CD4-positive, CD25-positive, alpha-beta regulatory T cell (primary cell): ENCODE data around the gene CYP2W1. TPM values are rescaled to one million over a fixed set of nuclear protein-coding genes. Genes with fewer than 3 reads are reported as not detected.

Experiments used
- ATAC-seq, 2 donors: fragments of 150-1000 bp; cut with Tn5 transposase; one replicate each; pipeline ENCODE4 v1.10.0; 2021; ENCODE audit warnings: low read depth in 2 of 2, moderate number of reproducible peaks in 2 of 2, moderate library complexity in 1 of 2
- DNase-seq, 3 donors: peaks; one replicate each; pipeline versions ENCODE4 v3.0.0 to v3.0.0-alpha.2; 2012 to 2022; ENCODE audit warnings: mixed read lengths in 1 of 3
- H3K27ac ChIP-seq: one replicate; pipeline ENCODE4 v1.7.0; 2013; ENCODE audit warnings: mild to moderate bottlenecking, low read length; ENCODE audit not compliant: insufficient read depth, poor library complexity, severe bottlenecking
- H3K27me3 ChIP-seq: one replicate; pipeline ENCODE4 v1.7.0; 2013; ENCODE audit warnings: low read length; ENCODE audit not compliant: control insufficient read depth, insufficient read depth
- H3K36me3 ChIP-seq: one replicate; pipeline ENCODE4 v1.7.0; 2013; ENCODE audit warnings: mild to moderate bottlenecking, low read length, moderate library complexity; ENCODE audit not compliant: control insufficient read depth, insufficient read depth
- H3K4me1 ChIP-seq: 2 replicates; pipeline ENCODE4 v1.7.0; 2013; ENCODE audit warnings: mild to moderate bottlenecking, low read length; ENCODE audit not compliant: insufficient read depth, control insufficient read depth, poor library complexity, severe bottlenecking
- H3K4me3 ChIP-seq: one replicate; pipeline ENCODE4 v1.7.0; 2013; ENCODE audit warnings: low read depth, mild to moderate bottlenecking, low read length, moderate library complexity
- H3K9me3 ChIP-seq, 2 experiments: 1 replicate in 1 of 2; 2 replicates in 1 of 2; pipeline ENCODE4 v1.7.0; 2013; ENCODE audit warnings: low read length in 2 of 2, mild to moderate bottlenecking in 1 of 2, moderate library complexity in 1 of 2; ENCODE audit not compliant: control insufficient read depth in 2 of 2
- H3K27ac Mint-ChIP-seq, 3 donors: one replicate each; pipeline ENCODE4 v1.8.0; 2020 to 2022; ENCODE audit warnings: mild to moderate bottlenecking in 3 of 3, mixed read lengths in 3 of 3, moderate library complexity in 2 of 3
- H3K27me3 Mint-ChIP-seq: one replicate; pipeline ENCODE4 v1.8.0; 2022; ENCODE audit warnings: mild to moderate bottlenecking, mixed read lengths
- H3K36me3 Mint-ChIP-seq: one replicate; pipeline ENCODE4 v1.8.0; 2020; ENCODE audit warnings: mixed read lengths
- H3K4me1 Mint-ChIP-seq, 4 donors: one replicate each; pipeline ENCODE4 v1.8.0; 2020 to 2022; ENCODE audit warnings: mixed read lengths in 4 of 4, mild to moderate bottlenecking in 1 of 4
- H3K4me3 Mint-ChIP-seq, 4 donors: one replicate each; pipeline ENCODE4 v1.8.0; 2020 to 2022; ENCODE audit warnings: mild to moderate bottlenecking in 4 of 4, mixed read lengths in 4 of 4, moderate library complexity in 3 of 4
- H3K9me3 Mint-ChIP-seq, 7 donors: one replicate each; pipeline ENCODE4 v1.8.0; 2020 to 2022; ENCODE audit warnings: mixed read lengths in 7 of 7, mild to moderate bottlenecking in 3 of 7, moderate library complexity in 2 of 7
- polyA plus RNA-seq, 4 donors: library from polyadenylated mRNA; unstranded; fragments of 300-500 nt; fragmentation: Illumina TruSeq; gene quantifications; one replicate each; pipeline ENCODE4 v1.2.3, GENCODE V29; 2021
- total RNA-seq: library from RNA; stranded (reverse); gene quantifications from one replicate; pipeline ENCODE4 v1.2.3, GENCODE V29; 2022

CYP2W1 gene
- total and polyA plus RNA-seq, 5 donors from 2014 or later = not detected

- no peak overlapping the region for H3K27ac Mint-ChIP-seq
- no peaks in the 10 kb centered on the region for H3K36me3 Mint-ChIP-seq
- H3K27me3 ChIP-seq = no peaks in the 10 kb centered on the region
- H3K9me3 ChIP-seq = no peaks in the 10 kb centered on the region
- H3K9me3 Mint-ChIP-seq = peaks cover 0 to 3% (median 0%) of the 10 kb centered on the region in 7 donors
- no peak overlapping the region for H3K4me3 ChIP-seq
- H3K27ac ChIP-seq = no peak overlapping the region
- DNase-seq (no peak), ATAC-seq (no peak)
- H3K27me3 Mint-ChIP-seq = peaks cover 14% of the 10 kb centered on the region
- H3K4me3 Mint-ChIP-seq = no peak overlapping the region
- H3K4me1 ChIP-seq = no peaks in the 10 kb centered on the region
- H3K4me1 Mint-ChIP-seq = peaks cover 0 to 5% (median 0%) of the 10 kb centered on the region in 4 donors
- no peaks in the 10 kb centered on the region for H3K36me3 ChIP-seq
Observed at GRCh38 chr7:946256-946996, 36.6 kb upstream of the CYP2W1 start.

GRCh38 chr7:947391-948210 is 35.4 kb upstream of the CYP2W1 start:
- H3K27ac ChIP-seq = no peak overlapping the region
- H3K36me3 Mint-ChIP-seq = no peaks in the 10 kb centered on the region
- H3K4me1 ChIP-seq = no peaks in the 10 kb centered on the region
- no peaks in the 10 kb centered on the region for H3K9me3 ChIP-seq
- peaks cover 0 to 3% (median 0%) of the 10 kb centered on the region in 7 donors for H3K9me3 Mint-ChIP-seq
- no peak overlapping the region for H3K4me3 ChIP-seq
- ATAC-seq (no peak), DNase-seq (no peak)
- H3K27me3 Mint-ChIP-seq = peaks cover 13% of the 10 kb centered on the region
- no peak overlapping the region for H3K27ac Mint-ChIP-seq
- no peak overlapping the region for H3K4me3 Mint-ChIP-seq
- no peaks in the 10 kb centered on the region for H3K27me3 ChIP-seq
- no peaks in the 10 kb centered on the region for H3K36me3 ChIP-seq
- H3K4me1 Mint-ChIP-seq = no peaks in the 10 kb centered on the region

- peaks cover 14% of the 10 kb centered on the region for H3K27me3 Mint-ChIP-seq
- no peak for ATAC-seq
Observed at GRCh38 chr7:949021-949934, 33.7 kb upstream of the CYP2W1 start.

GRCh38 chr7:951881-952547 is 31.0 kb upstream of the CYP2W1 start:
- Histone ChIP-seq H3K9me3 (no peaks in the 10 kb centered on the region), H3K27me3 (no peaks in the 10 kb centered on the region), H3K4me3 (no peak overlapping the region), H3K4me1 (peaks cover 7% of the 10 kb centered on the region), H3K27ac (no peak overlapping the region), H3K36me3 (no peaks in the 10 kb centered on the region)
- H3K9me3 Mint-ChIP-seq = peaks cover 0 to 2% (median 0%) of the 10 kb centered on the region in 7 donors
- DNase-seq (no peak), ATAC-seq (no peak)
- H3K4me1 Mint-ChIP-seq = peaks cover 0 to 2% (median 0%) of the 10 kb centered on the region in 4 donors
- no peaks in the 10 kb centered on the region for H3K36me3 Mint-ChIP-seq
- H3K27ac Mint-ChIP-seq = no peak overlapping the region
- peaks cover 23% of the 10 kb centered on the region for H3K27me3 Mint-ChIP-seq
- peak overlapping the region in 2 of 4 donors; percentile 52 to 84 for H3K4me3 Mint-ChIP-seq

More at GRCh38 chr7:949021-949934, 33.7 kb upstream of the CYP2W1 start:
- Mint-ChIP-seq H3K9me3 (peaks cover 0 to 3% (median 0%) of the 10 kb centered on the region in 7 donors), H3K4me1 (no peaks in the 10 kb centered on the region), H3K36me3 (no peaks in the 10 kb centered on the region), H3K4me3 (no peak overlapping the region), H3K27ac (peak overlapping the region in 2 of 3 donors; percentile 61 to 85)
- Histone ChIP-seq H3K4me3 (no peak overlapping the region), H3K36me3 (no peaks in the 10 kb centered on the region), H3K27ac (no peak overlapping the region), H3K9me3 (no peaks in the 10 kb centered on the region), H3K4me1 (peaks cover 7% of the 10 kb centered on the region), H3K27me3 (no peaks in the 10 kb centered on the region)
- no peak for DNase-seq

GRCh38 chr7:952548-953441 is 30.2 kb upstream of the CYP2W1 start:
- no peaks in the 10 kb centered on the region for H3K36me3 Mint-ChIP-seq
- DNase-seq = no peak
- H3K4me1 ChIP-seq = peaks cover 7% of the 10 kb centered on the region
- H3K27ac Mint-ChIP-seq = no peak overlapping the region
- no peak overlapping the region for H3K27ac ChIP-seq
- no peaks in the 10 kb centered on the region for H3K9me3 ChIP-seq
- H3K36me3 ChIP-seq = no peaks in the 10 kb centered on the region
- H3K4me3 ChIP-seq = no peak overlapping the region
- peaks cover 0 to 2% (median 0%) of the 10 kb centered on the region in 7 donors for H3K9me3 Mint-ChIP-seq
- H3K27me3 ChIP-seq = no peaks in the 10 kb centered on the region
- H3K4me3 Mint-ChIP-seq = peak overlapping the region in 3 of 4 donors; percentile 33 to 84 (median 52)
- peaks cover 0 to 2% (median 0%) of the 10 kb centered on the region in 4 donors for H3K4me1 Mint-ChIP-seq
- peaks cover 26% of the 10 kb centered on the region for H3K27me3 Mint-ChIP-seq
- no peak for ATAC-seq

- Histone ChIP-seq H3K36me3 (no peaks in the 10 kb centered on the region), H3K27me3 (no peaks in the 10 kb centered on the region), H3K4me1 (peaks cover 7% of the 10 kb centered on the region), H3K9me3 (no peaks in the 10 kb centered on the region), H3K27ac (no peak overlapping the region), H3K4me3 (no peak overlapping the region)
- no peaks in the 10 kb centered on the region for H3K9me3 Mint-ChIP-seq
- H3K36me3 Mint-ChIP-seq = no peaks in the 10 kb centered on the region
- H3K4me3 Mint-ChIP-seq = peak overlapping the region in 1 of 4 donors; percentile 33
- DNase-seq (no peak), ATAC-seq (peak; percentile 12 to 29)
- peaks cover 22% of the 10 kb centered on the region for H3K27me3 Mint-ChIP-seq
- peaks cover 0 to 2% (median 0%) of the 10 kb centered on the region in 4 donors for H3K4me1 Mint-ChIP-seq
- H3K27ac Mint-ChIP-seq = no peak overlapping the region
Observed at GRCh38 chr7:953547-954327, 29.2 kb upstream of the CYP2W1 start.
